KMS-11 (cell line): ENCODE measurements around the gene EDA.

Source experiments
- H2AFZ ChIP-seq: fragments of 200-600 bp; sonication (generic); 2 replicates; pipeline ENCODE4 v1.6.1; 2016; ENCODE audit warnings: antibody characterized with exemption, mixed run types, low read depth
- H3K27ac ChIP-seq: fragments of 200-600 bp; sonication (generic); 2 replicates; pipeline ENCODE4 v1.6.1; 2016; ENCODE audit warnings: mild to moderate bottlenecking, mixed run types
- H3K27me3 ChIP-seq: fragments of 200-600 bp; sonication (generic); 2 replicates; pipeline ENCODE4 v1.6.1; 2017; ENCODE audit warnings: mild to moderate bottlenecking, low read depth, mixed run types, moderate library complexity; ENCODE audit not compliant: insufficient read depth
- H3K36me3 ChIP-seq: fragments of 200-600 bp; sonication (generic); 2 replicates; pipeline ENCODE4 v1.6.1; 2017; ENCODE audit warnings: mild to moderate bottlenecking, mixed run types; ENCODE audit not compliant: insufficient read depth
- H3K4me1 ChIP-seq: fragments of 200-600 bp; sonication (generic); 2 replicates; pipeline ENCODE4 v1.6.1; 2016; ENCODE audit warnings: mild to moderate bottlenecking, low read depth, mixed run types; ENCODE audit not compliant: poor library complexity, severe bottlenecking
- H3K4me2 ChIP-seq: fragments of 200-600 bp; sonication (generic); 2 replicates; pipeline ENCODE4 v1.7.0; 2016; ENCODE audit warnings: mild to moderate bottlenecking, mixed run types
- H3K4me3 ChIP-seq: fragments of 200-600 bp; sonication (generic); IDR thresholded peaks from 2 replicates; pipeline ENCODE4 v1.6.1; 2017; ENCODE audit warnings: low read depth, low read length, mixed read lengths; ENCODE audit not compliant: insufficient read depth
- H3K79me2 ChIP-seq: fragments of 200-600 bp; sonication (generic); 2 replicates; pipeline ENCODE4 v1.6.1; 2016; ENCODE audit warnings: low read depth, mixed run types; ENCODE audit not compliant: insufficient read depth
- H3K9ac ChIP-seq: fragments of 200-600 bp; sonication (generic); 2 replicates; pipeline ENCODE4 v1.6.1; 2016; ENCODE audit warnings: mild to moderate bottlenecking, mixed run types
- H4K20me1 ChIP-seq: fragments of 200-600 bp; sonication (generic); 2 replicates; pipeline ENCODE4 v1.6.1; 2016; ENCODE audit warnings: mild to moderate bottlenecking, mixed run types; ENCODE audit not compliant: insufficient read depth
- TF ChIP-seq, protein P1 (sequence below): fragments of 200-600 bp; sonication (generic); conservative IDR thresholded peaks from 2 replicates; pipeline ENCODE4 v1.6.1; 2017; ENCODE audit warnings: low read depth, mild to moderate bottlenecking, antibody characterized with exemption, low read length, moderate library complexity, mixed read lengths

EDA gene

DNA sequence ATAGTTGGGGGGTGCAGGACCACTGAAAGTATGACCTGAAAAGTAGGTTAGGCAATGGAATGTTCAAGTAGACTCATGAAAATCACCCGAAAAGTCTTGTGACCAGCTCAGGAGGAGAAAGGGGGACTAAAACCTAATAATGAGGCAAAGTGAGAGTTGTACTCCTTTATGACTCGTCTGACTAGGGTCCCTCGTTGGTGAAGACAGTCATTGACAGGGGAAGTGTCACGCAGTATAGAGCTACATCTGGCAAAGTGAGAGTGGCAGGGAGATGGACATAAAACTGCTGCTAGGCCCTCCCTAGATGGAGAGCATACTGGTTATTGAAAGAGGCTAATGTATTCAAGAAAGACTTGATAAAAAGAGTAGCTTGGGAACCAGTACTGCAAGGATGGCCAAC lies 466.8 kb downstream of the EDA start:
- Histone ChIP-seq H3K36me3 (no peaks in the 10 kb centered on the region), H2AFZ (no peak overlapping the region), H3K27ac (no peak overlapping the region), H3K4me2 (no peak overlapping the region), H3K9ac (no peak overlapping the region), H3K27me3 (no peaks in the 10 kb centered on the region), H4K20me1 (no peaks in the 10 kb centered on the region), H3K4me3 (no peak overlapping the region), H3K4me1 (no peaks in the 10 kb centered on the region), H3K79me2 (no peaks in the 10 kb centered on the region)
- TF ChIP-seq, protein P1, sequence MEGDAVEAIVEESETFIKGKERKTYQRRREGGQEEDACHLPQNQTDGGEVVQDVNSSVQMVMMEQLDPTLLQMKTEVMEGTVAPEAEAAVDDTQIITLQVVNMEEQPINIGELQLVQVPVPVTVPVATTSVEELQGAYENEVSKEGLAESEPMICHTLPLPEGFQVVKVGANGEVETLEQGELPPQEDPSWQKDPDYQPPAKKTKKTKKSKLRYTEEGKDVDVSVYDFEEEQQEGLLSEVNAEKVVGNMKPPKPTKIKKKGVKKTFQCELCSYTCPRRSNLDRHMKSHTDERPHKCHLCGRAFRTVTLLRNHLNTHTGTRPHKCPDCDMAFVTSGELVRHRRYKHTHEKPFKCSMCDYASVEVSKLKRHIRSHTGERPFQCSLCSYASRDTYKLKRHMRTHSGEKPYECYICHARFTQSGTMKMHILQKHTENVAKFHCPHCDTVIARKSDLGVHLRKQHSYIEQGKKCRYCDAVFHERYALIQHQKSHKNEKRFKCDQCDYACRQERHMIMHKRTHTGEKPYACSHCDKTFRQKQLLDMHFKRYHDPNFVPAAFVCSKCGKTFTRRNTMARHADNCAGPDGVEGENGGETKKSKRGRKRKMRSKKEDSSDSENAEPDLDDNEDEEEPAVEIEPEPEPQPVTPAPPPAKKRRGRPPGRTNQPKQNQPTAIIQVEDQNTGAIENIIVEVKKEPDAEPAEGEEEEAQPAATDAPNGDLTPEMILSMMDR = no peak

DNA sequence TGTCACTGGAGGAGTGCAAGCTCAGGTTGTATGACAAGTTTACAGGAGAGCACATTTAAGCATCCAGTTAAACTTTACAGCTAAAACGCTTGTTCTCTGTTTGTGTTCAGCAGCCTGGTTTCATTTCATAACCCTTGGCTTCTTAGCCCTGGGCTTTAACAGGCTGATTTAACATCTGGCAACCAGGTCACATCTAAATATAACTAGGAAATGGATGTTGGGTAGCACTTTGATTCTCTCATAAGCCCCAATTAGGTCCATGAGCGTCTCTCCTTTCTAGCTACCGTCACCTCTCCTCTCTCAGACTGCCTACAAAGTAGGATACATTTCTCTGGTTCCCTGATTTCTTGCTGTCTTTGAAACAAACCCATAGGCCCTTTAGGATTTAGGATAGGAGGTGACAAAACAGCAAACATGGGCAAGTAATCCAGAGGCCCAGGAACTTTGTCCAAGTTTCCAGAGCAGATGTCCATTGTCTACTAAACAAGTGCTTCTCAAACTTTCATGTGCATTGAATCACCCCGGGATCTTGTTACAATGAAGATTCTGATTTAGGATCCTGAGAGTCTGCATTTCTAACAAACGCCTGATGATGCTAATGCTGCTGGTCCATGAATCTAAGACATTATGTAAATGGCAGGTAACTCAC lies 468.8 kb downstream of the EDA start:
- Histone ChIP-seq H3K4me1 (no peaks in the 10 kb centered on the region), H3K27me3 (no peaks in the 10 kb centered on the region), H3K27ac (no peak overlapping the region), H3K9ac (no peak overlapping the region), H3K4me2 (no peak overlapping the region), H3K4me3 (no peak overlapping the region), H2AFZ (no peak overlapping the region), H3K36me3 (no peaks in the 10 kb centered on the region), H4K20me1 (no peaks in the 10 kb centered on the region), H3K79me2 (no peaks in the 10 kb centered on the region)
- TF ChIP-seq, protein P1 = no peak

DNA sequence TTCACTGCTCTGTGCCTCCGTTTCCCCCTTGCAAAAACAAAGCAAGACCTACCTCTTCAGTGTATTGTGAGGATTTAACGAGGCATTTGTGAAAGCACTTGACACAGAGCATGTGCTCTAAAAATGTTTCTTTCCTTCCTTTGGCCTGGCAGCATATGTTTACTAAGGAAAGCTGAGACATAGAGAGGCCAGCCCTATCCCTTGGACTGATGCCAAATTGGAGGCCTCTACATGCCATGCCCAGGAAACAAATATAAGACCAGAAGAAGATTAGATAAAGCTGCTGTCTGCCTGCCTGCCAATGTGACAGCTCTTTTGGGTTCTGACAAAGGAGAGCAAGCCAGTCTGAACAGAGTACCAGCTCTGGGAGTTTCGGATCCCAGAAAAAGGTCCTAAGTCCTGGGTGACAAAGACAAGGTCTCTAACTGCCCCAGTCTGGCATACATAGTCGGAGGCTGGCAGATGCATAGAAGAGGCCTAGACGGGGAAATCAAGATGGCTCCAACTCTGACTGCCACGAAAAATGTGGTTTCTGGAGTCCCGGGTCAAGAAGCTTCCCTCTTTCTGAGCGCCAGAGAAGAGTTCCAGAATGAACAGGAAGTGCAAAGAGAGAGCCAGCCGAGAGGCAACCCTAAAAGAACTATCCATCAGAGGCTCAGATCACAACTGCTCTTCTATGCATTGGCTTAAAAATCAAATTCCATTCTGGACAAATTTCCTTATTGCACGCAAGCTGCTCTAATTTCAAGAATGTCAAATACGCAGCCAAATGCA lies 472.1 kb downstream of the EDA start:
- Histone ChIP-seq H3K27me3 (no peaks in the 10 kb centered on the region), H3K4me1 (no peaks in the 10 kb centered on the region), H4K20me1 (no peaks in the 10 kb centered on the region), H3K4me2 (no peak overlapping the region), H3K36me3 (no peaks in the 10 kb centered on the region), H2AFZ (no peak overlapping the region), H3K79me2 (no peaks in the 10 kb centered on the region), H3K27ac (no peak overlapping the region), H3K9ac (no peak overlapping the region), H3K4me3 (no peak overlapping the region)
- TF ChIP-seq, protein P1 = no peak

DNA sequence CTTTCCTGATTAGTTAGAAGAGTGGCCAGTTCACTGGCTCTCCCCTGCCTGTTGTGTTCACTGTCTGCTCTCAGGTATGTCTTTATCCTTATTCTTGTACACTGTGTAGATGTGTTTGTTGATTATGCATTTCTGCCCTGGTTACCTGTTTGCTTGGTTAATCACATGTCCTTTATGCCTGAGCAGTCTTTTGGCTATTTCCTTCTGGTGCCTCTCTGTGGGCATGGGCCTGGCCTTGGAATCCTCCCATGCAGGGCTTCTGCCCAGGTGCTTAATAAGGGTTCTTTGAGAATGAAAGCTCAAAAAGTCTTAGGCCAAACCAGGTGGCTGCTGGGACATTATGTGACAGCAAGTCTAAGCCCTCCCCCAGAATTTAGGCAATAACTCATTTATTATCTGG lies 472.8 kb downstream of the EDA start:
- TF ChIP-seq, protein P1 = no peak
- Histone ChIP-seq H3K4me2 (no peak overlapping the region), H3K9ac (no peak overlapping the region), H2AFZ (no peak overlapping the region), H3K79me2 (no peaks in the 10 kb centered on the region), H3K27me3 (no peaks in the 10 kb centered on the region), H3K4me1 (no peaks in the 10 kb centered on the region), H3K4me3 (no peak overlapping the region), H4K20me1 (no peaks in the 10 kb centered on the region), H3K27ac (no peak overlapping the region), H3K36me3 (no peaks in the 10 kb centered on the region)
